Natural killer cell (primary cell): ENCODE data around the gene ZNF536. TPM values are rescaled to one million over a fixed set of nuclear protein-coding genes. Genes with fewer than 3 reads are reported as not detected.

Source experiments
- ATAC-seq, 3 donors: fragments of 150-1000 bp in 2 of 3; fragments of 200-7000 bp in 1 of 3; cut with Tn5 transposase; 1 replicate in 1 of 3; 2 replicates in 2 of 3; pipeline ENCODE4 v1.10.0; 2021; ENCODE audit warnings: mild to moderate bottlenecking in 2 of 3, moderate library complexity in 2 of 3
- DNase-seq, 2 donors: peaks; one replicate each; pipeline versions ENCODE4 v3.0.0 to v3.0.0-alpha.2; 2013 to 2021; ENCODE audit warnings: mixed read lengths in 1 of 2
- H3K27ac ChIP-seq: one replicate; pipeline ENCODE4 v1.5.1; 2013; ENCODE audit warnings: mild to moderate bottlenecking, low read length
- H3K27me3 ChIP-seq: one replicate; pipeline ENCODE4 v1.6.1; 2013; ENCODE audit warnings: low read length; ENCODE audit not compliant: control insufficient read depth, insufficient read depth
- H3K36me3 ChIP-seq: one replicate; pipeline ENCODE4 v1.6.1; 2013; ENCODE audit warnings: low read length; ENCODE audit not compliant: control insufficient read depth, insufficient read depth
- H3K4me1 ChIP-seq: one replicate; pipeline ENCODE4 v1.6.1; 2013; ENCODE audit warnings: low read length; ENCODE audit not compliant: control insufficient read depth, insufficient read depth
- H3K4me3 ChIP-seq: one replicate; pipeline ENCODE4 v1.5.1; 2013; ENCODE audit warnings: low read length
- H3K9me3 ChIP-seq: one replicate; pipeline ENCODE4 v1.6.1; 2013; ENCODE audit warnings: low read length; ENCODE audit not compliant: control insufficient read depth, insufficient read depth
- H3K27ac Mint-ChIP-seq, 2 donors: one replicate each; pipeline ENCODE4 v1.8.0; 2022; ENCODE audit warnings: mild to moderate bottlenecking in 2 of 2, mixed read lengths in 2 of 2, moderate library complexity in 1 of 2
- H3K27me3 Mint-ChIP-seq, 2 donors: one replicate each; pipeline ENCODE4 v1.8.0; 2022; ENCODE audit warnings: low read depth in 2 of 2, mixed read lengths in 2 of 2
- H3K36me3 Mint-ChIP-seq: one replicate; pipeline ENCODE4 v1.8.0; 2022; ENCODE audit warnings: mixed read lengths
- H3K4me1 Mint-ChIP-seq, 2 donors: one replicate each; pipeline ENCODE4 v1.8.0; 2022; ENCODE audit warnings: mixed read lengths in 2 of 2
- H3K4me3 Mint-ChIP-seq: one replicate; pipeline ENCODE4 v1.8.0; 2022; ENCODE audit warnings: mild to moderate bottlenecking, moderate library complexity, mixed read lengths
- H3K9me3 Mint-ChIP-seq, 2 donors: one replicate each; pipeline ENCODE4 v1.8.0; 2022; ENCODE audit warnings: mixed read lengths in 2 of 2
- CTCF ChIP-seq: fragments of 200-600 bp; IDR thresholded peaks from one replicate; pipeline ENCODE4 v1.8.0; 2022; ENCODE audit warnings: antibody characterized with exemption
- WGBS: methylation state at CpG from one replicate; pipeline ENCODE4 v1.1.7; 2013; ENCODE audit warnings: missing lambda C conversion rate; ENCODE audit not compliant: insufficient coverage; 5-methylcytosine and 5-hydroxymethylcytosine counted together
- intact Hi-C: fragments of 100-400 bp; cut with micrococcal nuclease; formaldehyde crosslinking; loops from one replicate; pipeline ENCODE4 v1.14.2; 2022
- total RNA-seq, 4 donors: library from RNA; stranded (reverse); fragments of 120-200 nt in 1 of 4; gene quantifications; one replicate each; pipeline versions ENCODE4 v1.2.3 to v1.2.4, GENCODE V29; 2013 to 2022

Gene ZNF536
- total RNA-seq, 3 donors from 2014 or later (not counting 1 experiment from before 2014, with no cell fraction given), result not detected

- intact Hi-C loops, result no loop called here
- ATAC-seq (no peak), DNase-seq (no peak)
- Histone ChIP-seq H3K27ac (no peak overlapping the region), H3K36me3 (no peaks in the 10 kb centered on the region), H3K9me3 (no peaks in the 10 kb centered on the region), H3K4me3 (no peak overlapping the region), H3K27me3 (no peaks in the 10 kb centered on the region), H3K4me1 (no peaks in the 10 kb centered on the region)
- peaks cover 0 to 2% of the 10 kb centered on the region in 2 donors for H3K27me3 Mint-ChIP-seq
- H3K27ac Mint-ChIP-seq, result no peak overlapping the region
- no peak for TF ChIP-seq CTCF
- no peaks in the 10 kb centered on the region for H3K4me1 Mint-ChIP-seq
- no peaks in the 10 kb centered on the region for H3K36me3 Mint-ChIP-seq
- H3K4me3 Mint-ChIP-seq, result no peak overlapping the region
- H3K9me3 Mint-ChIP-seq, result peaks cover 0 to 2% of the 10 kb centered on the region in 2 donors
Measured at GRCh38 chr19:30426864-30427263, 54.7 kb downstream of the ZNF536 start.

- Mint-ChIP-seq H3K27me3 (peaks cover 0 to 2% of the 10 kb centered on the region in 2 donors), H3K4me1 (no peaks in the 10 kb centered on the region), H3K27ac (no peak overlapping the region), H3K9me3 (no peaks in the 10 kb centered on the region), H3K36me3 (no peaks in the 10 kb centered on the region), H3K4me3 (no peak overlapping the region)
- no peak for ATAC-seq
- H3K4me3 ChIP-seq, result no peak overlapping the region
- H3K9me3 ChIP-seq, result no peaks in the 10 kb centered on the region
- WGBS, result 80% methylated on average over 5 of the region's 6 CpGs
- H3K36me3 ChIP-seq, result no peaks in the 10 kb centered on the region
- no peak for DNase-seq
- no peak for TF ChIP-seq CTCF
- H3K4me1 ChIP-seq, result no peaks in the 10 kb centered on the region
- H3K27me3 ChIP-seq, result no peaks in the 10 kb centered on the region
- H3K27ac ChIP-seq, result no peak overlapping the region
- intact Hi-C loops, result no loop called here
Measured at GRCh38 chr19:30428092-30428680, 56.0 kb downstream of the ZNF536 start.

- Histone ChIP-seq H3K27me3 (no peaks in the 10 kb centered on the region), H3K4me1 (no peaks in the 10 kb centered on the region), H3K4me3 (no peak overlapping the region), H3K36me3 (no peaks in the 10 kb centered on the region), H3K9me3 (no peaks in the 10 kb centered on the region), H3K27ac (no peak overlapping the region)
- no peak for ATAC-seq
- DNase-seq, result no peak
- 82% methylated on average over 3 of the region's 3 CpGs for WGBS
- Mint-ChIP-seq H3K36me3 (no peaks in the 10 kb centered on the region), H3K27ac (no peak overlapping the region), H3K27me3 (peaks cover 0 to 2% of the 10 kb centered on the region in 2 donors), H3K4me1 (no peaks in the 10 kb centered on the region), H3K4me3 (no peak overlapping the region), H3K9me3 (no peaks in the 10 kb centered on the region)
- TF ChIP-seq CTCF, result no peak
- intact Hi-C loops, result no loop called here
Measured at GRCh38 chr19:30428844-30429243, 56.7 kb downstream of the ZNF536 start.

GRCh38 chr19:30430206-30430734 is 58.1 kb downstream of the ZNF536 start:
- no peak for ATAC-seq
- Histone ChIP-seq H3K27me3 (no peaks in the 10 kb centered on the region), H3K27ac (no peak overlapping the region), H3K9me3 (no peaks in the 10 kb centered on the region), H3K36me3 (no peaks in the 10 kb centered on the region), H3K4me3 (no peak overlapping the region), H3K4me1 (no peaks in the 10 kb centered on the region)
- DNase-seq, result no peak
- intact Hi-C loops, result no loop called here
- Mint-ChIP-seq H3K36me3 (no peaks in the 10 kb centered on the region), H3K4me3 (no peak overlapping the region), H3K9me3 (no peaks in the 10 kb centered on the region), H3K27ac (no peak overlapping the region), H3K4me1 (no peaks in the 10 kb centered on the region), H3K27me3 (peaks cover 0 to 2% of the 10 kb centered on the region in 2 donors)
- WGBS, result 84% methylated on average over 6 of the region's 6 CpGs
- TF ChIP-seq CTCF, result no peak
